HL-60 (cell line): Measurements from ENCODE around the gene RERE.

ENCODE experiments used
- DNase-seq, 2 experiments: peaks; one replicate each; pipeline ENCODE4 v3.0.0-alpha.2; 2010 to 2020; ENCODE audit warnings: low read depth in 1 of 2, low spot score in 1 of 2
- H3K27ac ChIP-seq: fragments of 250-450 bp; sonication (Bioruptor Pico); replicated peaks from 2 replicates; pipeline ENCODE4 v1.5.1; 2020; ENCODE audit warnings: mild to moderate bottlenecking, moderate library complexity
- H3K27me3 ChIP-seq: fragments of 250-450 bp; sonication (Bioruptor Pico); 2 replicates; pipeline ENCODE4 v1.5.1; 2021; ENCODE audit warnings: mild to moderate bottlenecking, moderate library complexity; ENCODE audit not compliant: insufficient read depth, poor library complexity, severe bottlenecking
- H3K4me3 ChIP-seq: replicated peaks from 2 replicates; pipeline ENCODE4 v1.5.1; 2011; ENCODE audit warnings: mild to moderate bottlenecking, control low read depth, low read length; ENCODE audit not compliant: insufficient read depth
- CTCF ChIP-seq: IDR thresholded peaks from one replicate; pipeline ENCODE4 v1.5.1; 2011; ENCODE audit warnings: low read length, control low read depth, inconsistent platforms; ENCODE audit not compliant: insufficient read depth
- GABPA ChIP-seq: IDR thresholded peaks from 2 replicates; pipeline ENCODE4 v1.6.1; 2012; ENCODE audit warnings: low read depth
- POLR2AphosphoS5 ChIP-seq: IDR thresholded peaks from 2 replicates; pipeline ENCODE4 v1.6.1; 2012; ENCODE audit warnings: low read depth
- REST ChIP-seq: IDR thresholded peaks from 2 replicates; pipeline ENCODE4 v1.6.1; 2012; ENCODE audit warnings: low read depth; ENCODE audit not compliant: insufficient replicate concordance
- SPI1 ChIP-seq: IDR thresholded peaks from 2 replicates; pipeline ENCODE4 v1.6.1; 2012; ENCODE audit warnings: low read depth, mild to moderate bottlenecking, borderline replicate concordance

RERE gene

DNA sequence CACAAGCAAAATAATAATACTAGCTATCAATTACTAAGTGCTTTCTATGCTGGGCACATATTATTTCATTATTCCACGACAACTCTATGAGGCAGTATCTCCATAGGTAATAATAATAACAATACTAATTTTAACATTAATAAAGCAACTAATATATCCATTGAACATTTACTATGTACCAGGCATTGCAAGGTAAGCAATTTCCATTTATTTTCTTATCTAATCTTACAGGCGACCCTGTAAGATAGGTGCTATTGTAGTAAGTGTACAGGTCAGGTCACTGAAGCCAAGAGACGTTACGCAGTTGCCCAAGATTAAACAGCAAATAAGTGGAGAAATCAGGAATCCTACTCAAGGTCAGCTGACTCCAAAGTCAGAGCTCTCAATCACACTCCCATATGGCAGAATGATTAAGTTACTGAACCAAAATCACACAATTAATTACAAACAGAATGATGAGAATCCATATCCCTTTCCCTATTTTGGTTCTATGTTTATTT lies 301.1 kb downstream of the RERE start:
- no peak for TF ChIP-seq CTCF
- DNase-seq, result no peak
- H3K27me3 ChIP-seq, result no peaks in the 10 kb centered on the region
- no peak overlapping the region for H3K27ac ChIP-seq
- H3K4me3 ChIP-seq, result no peak overlapping the region

- Histone ChIP-seq H3K27ac (no peak overlapping the region), H3K27me3 (no peaks in the 10 kb centered on the region), H3K4me3 (no peak overlapping the region)
- no peak for DNase-seq
- TF ChIP-seq REST, result no peak
- no peak for TF ChIP-seq GABPA
- no peak for TF ChIP-seq SPI1
- no peak for TF ChIP-seq CTCF
- TF ChIP-seq POLR2AphosphoS5, result no peak
These were observed 304.9 kb downstream of the RERE start for GRCh38 chr1:8512504-8512903.

GRCh38 chr1:8510041-8510823 lies 307.2 kb downstream of the RERE start:
- no peak for DNase-seq
- Histone ChIP-seq H3K27ac (no peak overlapping the region), H3K27me3 (no peaks in the 10 kb centered on the region), H3K4me3 (no peak overlapping the region)
- TF ChIP-seq SPI1 (no peak), POLR2AphosphoS5 (no peak), GABPA (no peak), REST (no peak), CTCF (no peak)

GRCh38 chr1:8509579-8509978 lies 307.9 kb downstream of the RERE start:
- Histone ChIP-seq H3K4me3 (no peak overlapping the region), H3K27me3 (no peaks in the 10 kb centered on the region), H3K27ac (no peak overlapping the region)
- no peak for TF ChIP-seq GABPA
- no peak for TF ChIP-seq POLR2AphosphoS5
- no peak for TF ChIP-seq SPI1
- TF ChIP-seq CTCF, result no peak
- no peak for TF ChIP-seq REST
- no peak for DNase-seq
